ENCODE results near the gene HSF2BP.
"Not testable (repeated sequence)": the region's sequence is repeated elsewhere in the genome, so short reads cannot be mapped to it uniquely, and the experiment has no call there.

The HSF2BP gene

GRCh38 chr21:43687566-43688399 is 28.5 kb upstream of the HSF2BP start:
- DNase-seq, result no peak

- no peak for DNase-seq
Measured at GRCh38 chr21:43686811-43687565, 27.7 kb upstream of the HSF2BP start.

- no peak for DNase-seq
Measured at GRCh38 chr21:43684424-43684823, 25.1 kb upstream of the HSF2BP start.

GRCh38 chr21:43681650-43682049 is 22.4 kb upstream of the HSF2BP start:
- DNase-seq, result no peak

GRCh38 chr21:43680421-43680820 is 21.1 kb upstream of the HSF2BP start:
- DNase-seq, result not testable (repeated sequence)

GRCh38 chr21:43679951-43680350 is 20.7 kb upstream of the HSF2BP start:
- DNase-seq, result no peak

GRCh38 chr21:43676391-43676790 is 17.1 kb upstream of the HSF2BP start:
- no peak for DNase-seq

- no peak for DNase-seq
Measured at GRCh38 chr21:43675871-43676270, 16.6 kb upstream of the HSF2BP start.

GRCh38 chr21:43669828-43670605 is 10.7 kb upstream of the HSF2BP start:
- DNase-seq, result no peak

GRCh38 chr21:43667191-43667904 is 8.1 kb upstream of the HSF2BP start:
- DNase-seq, result no peak

GRCh38 chr21:43665879-43666278 is 6.6 kb upstream of the HSF2BP start:
- no peak for DNase-seq

GRCh38 chr21:43664358-43664757 is 5.1 kb upstream of the HSF2BP start:
- DNase-seq, result no peak

- no peak for DNase-seq
Measured at GRCh38 chr21:43663033-43663432, 3.7 kb upstream of the HSF2BP start.

GRCh38 chr21:43662286-43662685 is 3.0 kb upstream of the HSF2BP start:
- DNase-seq, result no peak

- DNase-seq, result no peak
Measured at GRCh38 chr21:43658769-43659135, 536 bp downstream of the HSF2BP start.

- no peak for DNase-seq
Measured at GRCh38 chr21:43658088-43658741, 1.1 kb downstream of the HSF2BP start.

GRCh38 chr21:43657355-43658087 is 1.8 kb downstream of the HSF2BP start:
- DNase-seq, result no peak

GRCh38 chr21:43654806-43655489 is 4.3 kb downstream of the HSF2BP start:
- no peak for DNase-seq

GRCh38 chr21:43653626-43654025 is 5.7 kb downstream of the HSF2BP start:
- no peak for DNase-seq

GRCh38 chr21:43652616-43653015 is 6.7 kb downstream of the HSF2BP start:
- no peak for DNase-seq

GRCh38 chr21:43651926-43652325 is 7.4 kb downstream of the HSF2BP start:
- DNase-seq, result not testable (repeated sequence)

Data from CD4-positive, alpha-beta T cell treated with Interleukin-4 for 4 hours (primary cell).